GM23338 (cell line): ENCODE results near the gene EIF4E2. TPM values are rescaled to one million over a fixed set of nuclear protein-coding genes. Genes with fewer than 3 reads are reported as not detected.

Source experiments
- ATAC-seq: fragments of 200-7000 bp; cut with Tn5 transposase; 3 replicates; pipeline ENCODE4 v1.9.1; 2020
- DNase-seq: peaks from one replicate; pipeline ENCODE4 v3.0.0-alpha.2; 2015; ENCODE audit warnings: low spot score
- H2AFZ ChIP-seq: fragments of 200-600 bp; sonication (generic); 2 replicates; pipeline ENCODE4 v1.8.0; 2016; ENCODE audit warnings: antibody characterized with exemption, mild to moderate bottlenecking, moderate library complexity
- H3F3A ChIP-seq: fragments of 200-600 bp; sonication (generic); replicated peaks from 2 replicates; pipeline ENCODE4 v1.8.0; 2017; ENCODE audit warnings: antibody characterized with exemption, mixed run types, low read depth
- H3K27ac ChIP-seq: fragments of 200-600 bp; sonication (generic); 2 replicates; pipeline ENCODE4 v1.6.1; 2016; ENCODE audit warnings: low read depth
- H3K27me3 ChIP-seq: fragments of 200-600 bp; sonication (generic); 2 replicates; pipeline ENCODE4 v1.8.0; 2016; ENCODE audit warnings: mild to moderate bottlenecking, mixed run types, moderate library complexity; ENCODE audit not compliant: insufficient read depth
- H3K36me3 ChIP-seq: fragments of 200-600 bp; sonication (generic); 2 replicates; pipeline ENCODE4 v1.8.0; 2016; ENCODE audit warnings: mild to moderate bottlenecking; ENCODE audit not compliant: insufficient read depth
- H3K4me1 ChIP-seq: fragments of 200-600 bp; sonication (generic); 2 replicates; pipeline ENCODE4 v1.8.0; 2016; ENCODE audit warnings: mild to moderate bottlenecking, moderate library complexity; ENCODE audit not compliant: insufficient read depth
- H3K4me2 ChIP-seq: fragments of 200-600 bp; sonication (generic); 2 replicates; pipeline ENCODE4 v1.7.1; 2017; ENCODE audit warnings: mixed run types
- H3K4me3 ChIP-seq: fragments of 200-600 bp; sonication (generic); 2 replicates; pipeline ENCODE4 v1.6.1; 2016; ENCODE audit warnings: mixed run types
- H3K79me2 ChIP-seq: fragments of 200-600 bp; sonication (generic); replicated peaks from 2 replicates; pipeline ENCODE4 v1.8.0; 2017; ENCODE audit warnings: mild to moderate bottlenecking; ENCODE audit not compliant: insufficient read depth
- H3K9me2 ChIP-seq: fragments of 200-600 bp; sonication (generic); 2 replicates; pipeline ENCODE4 v1.8.0; 2017; ENCODE audit not compliant: insufficient read depth
- H4K20me1 ChIP-seq: fragments of 200-600 bp; sonication (generic); replicated peaks from 2 replicates; pipeline ENCODE4 v1.8.0; 2017; ENCODE audit warnings: mild to moderate bottlenecking; ENCODE audit not compliant: insufficient read depth
- H3K27ac Mint-ChIP-seq: 2 replicates; pipeline ENCODE4 v1.8.0; 2020; ENCODE audit warnings: inconsistent platforms, mild to moderate bottlenecking, moderate library complexity, mixed read lengths
- H3K27me3 Mint-ChIP-seq: 3 replicates; pipeline ENCODE4 v1.8.0; 2022; ENCODE audit warnings: low read depth, mild to moderate bottlenecking, moderate library complexity, mixed read lengths, inconsistent platforms; ENCODE audit not compliant: insufficient read depth, poor library complexity
- H3K36me3 Mint-ChIP-seq: 3 replicates; pipeline ENCODE4 v1.8.0; 2021; ENCODE audit warnings: low read depth, mild to moderate bottlenecking, inconsistent platforms, moderate library complexity, mixed read lengths
- H3K4me1 Mint-ChIP-seq: 3 replicates; pipeline ENCODE4 v1.8.0; 2020; ENCODE audit warnings: mild to moderate bottlenecking, inconsistent platforms, mixed read lengths
- H3K4me3 Mint-ChIP-seq: 3 replicates; pipeline ENCODE4 v1.8.0; 2021; ENCODE audit warnings: moderate library complexity, mild to moderate bottlenecking, inconsistent platforms, mixed read lengths
- H3K9me3 Mint-ChIP-seq: 3 replicates; pipeline ENCODE4 v1.8.0; 2020; ENCODE audit warnings: moderate library complexity, mild to moderate bottlenecking, inconsistent platforms, mixed read lengths
- CTCF ChIP-seq, 2 experiments: fragments of 200-600 bp in 1 of 2; sonication (generic) in 1 of 2; conservative IDR thresholded peaks; 2 replicates each; pipeline versions ENCODE4 v1.5.1 to v1.6.1; 2016 to 2017; ENCODE audit warnings: antibody characterized with exemption in 2 of 2, low read depth in 2 of 2, mild to moderate bottlenecking in 2 of 2, moderate library complexity in 1 of 2
- EZH2 ChIP-seq: fragments of 200-600 bp; sonication (generic); IDR thresholded peaks from one replicate; pipeline ENCODE4 v1.8.0; 2017; ENCODE audit warnings: antibody characterized with exemption, mild to moderate bottlenecking, low read depth; ENCODE audit not compliant: unreplicated experiment
- POLR2AphosphoS5 ChIP-seq: IDR thresholded peaks from 2 replicates; pipeline ENCODE4 v1.6.1; 2016; ENCODE audit warnings: antibody characterized with exemption, low read depth
- polyA plus RNA-seq: library from polyadenylated mRNA; unstranded; fragments of >200 nt; fragmentation: Nextera tagmentation; extraction: Ambion mirVana; gene quantifications from 2 replicates; pipeline ENCODE4 v1.2.1, GENCODE V29; 2016
- total RNA-seq: library from RNA; depleted of rRNA; stranded (reverse); fragments of >200 nt; shearing (Covaris generic); gene quantifications from 2 replicates; pipeline ENCODE4 v1.2.3, GENCODE V29; 2014
- TF ChIP-seq, protein P1 (sequence below): IDR thresholded peaks from 2 replicates; pipeline ENCODE4 v1.6.1; 2016; ENCODE audit warnings: antibody characterized with exemption
- TF ChIP-seq, protein P2 (sequence below): fragments of 250-450 bp; sonication (Bioruptor Pico); IDR thresholded peaks from 2 replicates; pipeline ENCODE4 v1.5.0; 2020; ENCODE audit warnings: mild to moderate bottlenecking, moderate library complexity

The EIF4E2 gene
- total and polyA plus RNA-seq, 2 experiments from 2014 or later, result 68.1 to 152 TPM

- peak overlapping the region; percentile 51; the same call in 1 of the 2 replicates for H3K4me2 ChIP-seq
- H3K27ac ChIP-seq, result no peak overlapping the region
- no peaks in the 10 kb centered on the region for H3K27me3 ChIP-seq
- no peak overlapping the region for H2AFZ ChIP-seq
- H3K4me3 ChIP-seq, result no peak overlapping the region
- DNase-seq, result no peak
- TF ChIP-seq CTCF (conservative IDR thresholded peaks at IDR 0.05; ENCODE audit: low read depth in 2 of 2), result no peak
- TF ChIP-seq POLR2AphosphoS5, result no peak
- TF ChIP-seq, protein P1, sequence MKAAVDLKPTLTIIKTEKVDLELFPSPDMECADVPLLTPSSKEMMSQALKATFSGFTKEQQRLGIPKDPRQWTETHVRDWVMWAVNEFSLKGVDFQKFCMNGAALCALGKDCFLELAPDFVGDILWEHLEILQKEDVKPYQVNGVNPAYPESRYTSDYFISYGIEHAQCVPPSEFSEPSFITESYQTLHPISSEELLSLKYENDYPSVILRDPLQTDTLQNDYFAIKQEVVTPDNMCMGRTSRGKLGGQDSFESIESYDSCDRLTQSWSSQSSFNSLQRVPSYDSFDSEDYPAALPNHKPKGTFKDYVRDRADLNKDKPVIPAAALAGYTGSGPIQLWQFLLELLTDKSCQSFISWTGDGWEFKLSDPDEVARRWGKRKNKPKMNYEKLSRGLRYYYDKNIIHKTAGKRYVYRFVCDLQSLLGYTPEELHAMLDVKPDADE, result no peak
- no peak for TF ChIP-seq EZH2
- TF ChIP-seq, protein P2, sequence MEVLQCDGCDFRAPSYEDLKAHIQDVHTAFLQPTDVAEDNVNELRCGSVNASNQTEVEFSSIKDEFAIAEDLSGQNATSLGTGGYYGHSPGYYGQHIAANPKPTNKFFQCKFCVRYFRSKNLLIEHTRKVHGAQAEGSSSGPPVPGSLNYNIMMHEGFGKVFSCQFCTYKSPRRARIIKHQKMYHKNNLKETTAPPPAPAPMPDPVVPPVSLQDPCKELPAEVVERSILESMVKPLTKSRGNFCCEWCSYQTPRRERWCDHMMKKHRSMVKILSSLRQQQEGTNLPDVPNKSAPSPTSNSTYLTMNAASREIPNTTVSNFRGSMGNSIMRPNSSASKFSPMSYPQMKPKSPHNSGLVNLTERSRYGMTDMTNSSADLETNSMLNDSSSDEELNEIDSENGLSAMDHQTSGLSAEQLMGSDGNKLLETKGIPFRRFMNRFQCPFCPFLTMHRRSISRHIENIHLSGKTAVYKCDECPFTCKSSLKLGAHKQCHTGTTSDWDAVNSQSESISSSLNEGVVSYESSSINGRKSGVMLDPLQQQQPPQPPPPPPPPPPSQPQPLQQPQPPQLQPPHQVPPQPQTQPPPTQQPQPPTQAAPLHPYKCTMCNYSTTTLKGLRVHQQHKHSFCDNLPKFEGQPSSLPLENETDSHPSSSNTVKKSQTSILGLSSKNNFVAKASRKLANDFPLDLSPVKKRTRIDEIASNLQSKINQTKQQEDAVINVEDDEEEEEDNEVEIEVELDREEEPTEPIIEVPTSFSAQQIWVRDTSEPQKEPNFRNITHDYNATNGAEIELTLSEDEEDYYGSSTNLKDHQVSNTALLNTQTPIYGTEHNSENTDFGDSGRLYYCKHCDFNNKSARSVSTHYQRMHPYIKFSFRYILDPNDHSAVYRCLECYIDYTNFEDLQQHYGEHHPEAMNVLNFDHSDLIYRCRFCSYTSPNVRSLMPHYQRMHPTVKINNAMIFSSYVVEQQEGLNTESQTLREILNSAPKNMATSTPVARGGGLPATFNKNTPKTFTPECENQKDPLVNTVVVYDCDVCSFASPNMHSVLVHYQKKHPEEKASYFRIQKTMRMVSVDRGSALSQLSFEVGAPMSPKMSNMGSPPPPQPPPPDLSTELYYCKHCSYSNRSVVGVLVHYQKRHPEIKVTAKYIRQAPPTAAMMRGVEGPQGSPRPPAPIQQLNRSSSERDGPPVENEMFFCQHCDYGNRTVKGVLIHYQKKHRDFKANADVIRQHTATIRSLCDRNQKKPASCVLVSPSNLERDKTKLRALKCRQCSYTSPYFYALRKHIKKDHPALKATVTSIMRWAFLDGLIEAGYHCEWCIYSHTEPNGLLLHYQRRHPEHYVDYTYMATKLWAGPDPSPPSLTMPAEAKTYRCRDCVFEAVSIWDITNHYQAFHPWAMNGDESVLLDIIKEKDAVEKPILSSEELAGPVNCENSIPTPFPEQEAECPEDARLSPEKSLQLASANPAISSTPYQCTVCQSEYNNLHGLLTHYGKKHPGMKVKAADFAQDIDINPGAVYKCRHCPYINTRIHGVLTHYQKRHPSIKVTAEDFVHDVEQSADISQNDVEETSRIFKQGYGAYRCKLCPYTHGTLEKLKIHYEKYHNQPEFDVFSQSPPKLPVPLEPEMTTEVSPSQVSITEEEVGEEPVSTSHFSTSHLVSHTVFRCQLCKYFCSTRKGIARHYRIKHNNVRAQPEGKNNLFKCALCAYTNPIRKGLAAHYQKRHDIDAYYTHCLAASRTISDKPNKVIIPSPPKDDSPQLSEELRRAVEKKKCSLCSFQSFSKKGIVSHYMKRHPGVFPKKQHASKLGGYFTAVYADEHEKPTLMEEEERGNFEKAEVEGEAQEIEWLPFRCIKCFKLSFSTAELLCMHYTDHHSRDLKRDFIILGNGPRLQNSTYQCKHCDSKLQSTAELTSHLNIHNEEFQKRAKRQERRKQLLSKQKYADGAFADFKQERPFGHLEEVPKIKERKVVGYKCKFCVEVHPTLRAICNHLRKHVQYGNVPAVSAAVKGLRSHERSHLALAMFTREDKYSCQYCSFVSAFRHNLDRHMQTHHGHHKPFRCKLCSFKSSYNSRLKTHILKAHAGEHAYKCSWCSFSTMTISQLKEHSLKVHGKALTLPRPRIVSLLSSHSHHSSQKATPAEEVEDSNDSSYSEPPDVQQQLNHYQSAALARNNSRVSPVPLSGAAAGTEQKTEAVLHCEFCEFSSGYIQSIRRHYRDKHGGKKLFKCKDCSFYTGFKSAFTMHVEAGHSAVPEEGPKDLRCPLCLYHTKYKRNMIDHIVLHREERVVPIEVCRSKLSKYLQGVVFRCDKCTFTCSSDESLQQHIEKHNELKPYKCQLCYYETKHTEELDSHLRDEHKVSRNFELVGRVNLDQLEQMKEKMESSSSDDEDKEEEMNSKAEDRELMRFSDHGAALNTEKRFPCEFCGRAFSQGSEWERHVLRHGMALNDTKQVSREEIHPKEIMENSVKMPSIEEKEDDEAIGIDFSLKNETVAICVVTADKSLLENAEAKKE (CRISPR knock-in tag), result no peak
- H3K9me2 ChIP-seq, result no peaks in the 10 kb centered on the region
- no peak for ATAC-seq
- H3K79me2 ChIP-seq, result no peaks in the 10 kb centered on the region
- no peaks in the 10 kb centered on the region for H4K20me1 ChIP-seq
- H3K4me1 ChIP-seq, result peaks cover 4% of the 10 kb centered on the region; the same call in 1 of the 2 replicates
- no peaks in the 10 kb centered on the region for H3K36me3 ChIP-seq
- Mint-ChIP-seq H3K27me3 (peaks cover 11% of the 10 kb centered on the region), H3K4me3 (no peak overlapping the region), H3K4me1 (peaks cover 28% of the 10 kb centered on the region), H3K27ac (no peak overlapping the region), H3K9me3 (peaks cover 8% of the 10 kb centered on the region; the same call in 2 of the 3 replicates), H3K36me3 (peaks cover 4% of the 10 kb centered on the region; the same call in 2 of the 3 replicates)
- no peaks in the 10 kb centered on the region for H3F3A ChIP-seq
Measured at GRCh38 chr2:232538671-232539070, 11.8 kb upstream of the EIF4E2 start.
